Liver (tissue), 9 donors: ENCODE measurements around the gene CUBN. TPM values are rescaled to one million over a fixed set of nuclear protein-coding genes. Genes with fewer than 3 reads are reported as not detected.

Experiments used
- DNase-seq: peaks from one replicate; pipeline ENCODE4 v3.0.0-alpha.2; 2017; ENCODE audit warnings: low spot score
- H3K27ac ChIP-seq, 2 donors: one replicate each; pipeline ENCODE4 v1.7.0; 2013; ENCODE audit warnings: inconsistent platforms in 2 of 2, low read length in 2 of 2, control low read depth in 1 of 2, low read depth in 1 of 2, mild to moderate bottlenecking in 1 of 2
- H3K27me3 ChIP-seq, 4 donors: one replicate each; pipeline versions ENCODE4 v1.6.1 to v1.7.0; 2013; ENCODE audit warnings: low read length in 3 of 4, inconsistent platforms in 1 of 4, mild to moderate bottlenecking in 1 of 4, moderate library complexity in 1 of 4; ENCODE audit not compliant: control insufficient read depth in 4 of 4, insufficient read depth in 4 of 4
- H3K36me3 ChIP-seq, 4 donors: one replicate each; pipeline versions ENCODE4 v1.6.1 to v1.7.0; 2013; ENCODE audit warnings: low read length in 3 of 4, mild to moderate bottlenecking in 3 of 4, low read depth in 1 of 4, moderate library complexity in 1 of 4; ENCODE audit not compliant: control insufficient read depth in 4 of 4, insufficient read depth in 3 of 4
- H3K4me1 ChIP-seq, 4 donors: one replicate each; pipeline versions ENCODE4 v1.6.1 to v1.7.0; 2013; ENCODE audit warnings: low read length in 3 of 4, mild to moderate bottlenecking in 3 of 4, moderate library complexity in 1 of 4; ENCODE audit not compliant: control insufficient read depth in 4 of 4, insufficient read depth in 4 of 4
- H3K4me3 ChIP-seq, 3 donors: one replicate each; pipeline versions ENCODE4 v1.6.1 to v1.7.0; 2013; ENCODE audit warnings: low read length in 3 of 3, control low read depth in 1 of 3, low read depth in 1 of 3, mild to moderate bottlenecking in 1 of 3
- H3K9ac ChIP-seq, 2 donors: one replicate each; pipeline ENCODE4 v1.7.0; 2013; ENCODE audit warnings: low read length in 2 of 2, mild to moderate bottlenecking in 2 of 2, moderate library complexity in 2 of 2, control low read depth in 1 of 2, low read depth in 1 of 2
- H3K9me3 ChIP-seq, 4 donors: one replicate each; pipeline versions ENCODE4 v1.6.1 to v1.7.0; 2013; ENCODE audit warnings: low read length in 3 of 4; ENCODE audit not compliant: control insufficient read depth in 4 of 4
- EGR1 ChIP-seq, 2 donors: IDR thresholded peaks; 2 replicates each; pipeline ENCODE4 v1.6.1; 2016 to 2018; ENCODE audit warnings: antibody characterized with exemption in 2 of 2, low read depth in 2 of 2
- FOXA1 ChIP-seq: IDR thresholded peaks from 2 replicates; pipeline ENCODE4 v1.6.1; 2016; ENCODE audit warnings: antibody characterized with exemption
- FOXA2 ChIP-seq: IDR thresholded peaks from 2 replicates; pipeline ENCODE4 v1.6.1; 2016; ENCODE audit warnings: antibody characterized with exemption
- GABPA ChIP-seq, 2 donors: IDR thresholded peaks in 1 of 2; conservative IDR thresholded peaks in 1 of 2; 2 replicates each; pipeline ENCODE4 v1.6.1; 2016; ENCODE audit warnings: antibody characterized with exemption in 2 of 2, mild to moderate bottlenecking in 1 of 2, moderate library complexity in 1 of 2
- HNF4A ChIP-seq, 2 donors: conservative IDR thresholded peaks; 2 replicates each; pipeline ENCODE4 v1.6.1; 2016; ENCODE audit warnings: antibody characterized with exemption in 2 of 2, mild to moderate bottlenecking in 2 of 2
- HNF4G ChIP-seq: IDR thresholded peaks from 2 replicates; pipeline ENCODE4 v1.6.1; 2016; ENCODE audit warnings: antibody characterized with exemption
- JUND ChIP-seq, 2 donors: IDR thresholded peaks; 2 replicates each; pipeline ENCODE4 v1.6.1; 2016; ENCODE audit warnings: antibody characterized with exemption in 2 of 2
- NR2F2 ChIP-seq: IDR thresholded peaks from 2 replicates; pipeline ENCODE4 v1.6.1; 2016; ENCODE audit warnings: antibody characterized with exemption
- RAD21 ChIP-seq, 2 donors: IDR thresholded peaks; 2 replicates each; pipeline ENCODE4 v1.6.1; 2016; ENCODE audit warnings: antibody characterized with exemption in 2 of 2, mild to moderate bottlenecking in 2 of 2
- RXRA ChIP-seq, 2 donors: IDR thresholded peaks; 2 replicates each; pipeline ENCODE4 v1.6.1; 2017 to 2018; ENCODE audit warnings: antibody characterized with exemption in 2 of 2, mild to moderate bottlenecking in 1 of 2
- SP1 ChIP-seq: IDR thresholded peaks from 2 replicates; pipeline ENCODE4 v1.6.1; 2018; ENCODE audit warnings: antibody characterized with exemption, mild to moderate bottlenecking
- TAF1 ChIP-seq: conservative IDR thresholded peaks from 2 replicates; pipeline ENCODE4 v1.6.1; 2016; ENCODE audit warnings: antibody characterized with exemption, mild to moderate bottlenecking
- YY1 ChIP-seq: IDR thresholded peaks from 2 replicates; pipeline ENCODE4 v1.6.1; 2016; ENCODE audit warnings: antibody characterized with exemption, mild to moderate bottlenecking
- WGBS: extraction: QIAGEN DNeasy Blood & Tissue Kit; methylation state at CpG from one replicate; pipeline ENCODE4 v1.1.7; 2013; 5-methylcytosine and 5-hydroxymethylcytosine counted together
- polyA plus RNA-seq, 2 donors: library from polyadenylated mRNA; stranded (reverse) in 1 of 2; unstranded in 1 of 2; fragments of 200-250 nt in 1 of 2; fragments of >200 nt in 1 of 2; fragmentation: Nextera tagmentation in 1 of 2; extraction: Ambion mirVana in 1 of 2; gene quantifications; one replicate each; pipeline versions ENCODE4 v1.2.1 to v1.2.3, GENCODE V29; 2013 to 2015
- total RNA-seq, 2 donors: library from RNA; depleted of rRNA; stranded (reverse); fragments of >200 nt; gene quantifications; one replicate each; pipeline ENCODE4 v1.2.3, GENCODE V29; 2014
- TF ChIP-seq, protein P1 (sequence below): IDR thresholded peaks from 2 replicates; pipeline ENCODE4 v1.6.1; 2016; ENCODE audit warnings: antibody characterized with exemption, mild to moderate bottlenecking
- TF ChIP-seq, protein P2 (sequence below): IDR thresholded peaks from 2 replicates; pipeline ENCODE4 v1.6.1; 2016; ENCODE audit warnings: antibody characterized with exemption
- TF ChIP-seq, protein P3 (sequence below): IDR thresholded peaks from 2 replicates; pipeline ENCODE4 v1.6.1; 2016; ENCODE audit warnings: antibody characterized with exemption
- TF ChIP-seq, protein P4 (sequence below): IDR thresholded peaks from 2 replicates; pipeline ENCODE4 v1.6.1; 2016; ENCODE audit warnings: antibody characterized with exemption
- TF ChIP-seq, protein P5 (sequence below): fragments of 150-350 bp; IDR thresholded peaks from 2 replicates; pipeline ENCODE4 v1.5.1; 2017; ENCODE audit warnings: improper control_type of control experiment, low read depth, low read length; ENCODE audit not compliant: missing input control
- donor health status: healthy.
- donor health status: healthy.
- donor health status: healthy.
- donor health status: healthy.
- donor health status: healthy.

The CUBN gene
- total and polyA plus RNA-seq, 4 donors: 0.01 to 0.67 (median 0.30) TPM

DNA sequence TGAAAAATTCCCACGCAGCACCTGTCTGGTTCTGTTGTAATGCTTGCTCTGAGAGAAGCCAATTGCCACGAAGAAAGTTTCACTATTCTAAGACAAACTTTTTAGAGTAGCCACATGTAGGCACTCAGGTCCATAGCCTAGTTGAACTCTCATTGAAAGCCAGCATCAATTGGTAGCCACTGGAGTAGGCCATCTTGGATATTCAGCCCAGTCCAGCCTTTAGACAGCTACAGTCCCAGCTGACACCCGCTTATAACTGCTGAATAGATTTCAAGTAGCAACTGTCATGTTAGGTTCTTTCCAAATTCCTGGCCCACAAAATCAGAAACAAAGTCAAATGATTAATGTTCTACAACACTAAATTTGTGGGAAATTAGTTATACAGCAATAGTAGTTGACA lies 31.6 kb downstream of the CUBN start:
- WGBS: 94% methylated on average over 3 of the region's 3 CpGs

DNA sequence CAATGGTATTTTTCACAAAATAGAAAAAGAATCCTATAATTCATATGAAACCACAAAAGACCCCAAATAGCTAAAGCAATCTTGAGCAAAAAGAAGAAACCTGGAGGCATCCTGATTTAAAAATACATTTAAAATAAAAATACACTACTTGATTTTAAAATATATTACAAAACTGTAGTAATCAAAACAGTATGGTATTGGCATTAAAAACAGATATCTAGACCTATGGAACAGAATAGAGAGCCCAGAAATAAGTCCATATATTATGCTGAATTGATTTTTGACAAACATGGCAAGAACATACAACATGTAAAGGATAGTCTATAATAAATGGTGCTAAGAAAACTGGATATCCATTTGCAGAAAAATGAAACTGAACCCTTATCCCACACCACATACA lies 34.8 kb downstream of the CUBN start:
- no peak overlapping the region for H3K27ac ChIP-seq
- no peaks in the 10 kb centered on the region for H3K36me3 ChIP-seq
- H3K4me3 ChIP-seq: no peak overlapping the region
- H3K4me1 ChIP-seq: no peaks in the 10 kb centered on the region
- no peak overlapping the region for H3K9ac ChIP-seq
- H3K9me3 ChIP-seq: no peaks in the 10 kb centered on the region
- no peak for TF ChIP-seq NR2F2
- TF ChIP-seq, protein P1, sequence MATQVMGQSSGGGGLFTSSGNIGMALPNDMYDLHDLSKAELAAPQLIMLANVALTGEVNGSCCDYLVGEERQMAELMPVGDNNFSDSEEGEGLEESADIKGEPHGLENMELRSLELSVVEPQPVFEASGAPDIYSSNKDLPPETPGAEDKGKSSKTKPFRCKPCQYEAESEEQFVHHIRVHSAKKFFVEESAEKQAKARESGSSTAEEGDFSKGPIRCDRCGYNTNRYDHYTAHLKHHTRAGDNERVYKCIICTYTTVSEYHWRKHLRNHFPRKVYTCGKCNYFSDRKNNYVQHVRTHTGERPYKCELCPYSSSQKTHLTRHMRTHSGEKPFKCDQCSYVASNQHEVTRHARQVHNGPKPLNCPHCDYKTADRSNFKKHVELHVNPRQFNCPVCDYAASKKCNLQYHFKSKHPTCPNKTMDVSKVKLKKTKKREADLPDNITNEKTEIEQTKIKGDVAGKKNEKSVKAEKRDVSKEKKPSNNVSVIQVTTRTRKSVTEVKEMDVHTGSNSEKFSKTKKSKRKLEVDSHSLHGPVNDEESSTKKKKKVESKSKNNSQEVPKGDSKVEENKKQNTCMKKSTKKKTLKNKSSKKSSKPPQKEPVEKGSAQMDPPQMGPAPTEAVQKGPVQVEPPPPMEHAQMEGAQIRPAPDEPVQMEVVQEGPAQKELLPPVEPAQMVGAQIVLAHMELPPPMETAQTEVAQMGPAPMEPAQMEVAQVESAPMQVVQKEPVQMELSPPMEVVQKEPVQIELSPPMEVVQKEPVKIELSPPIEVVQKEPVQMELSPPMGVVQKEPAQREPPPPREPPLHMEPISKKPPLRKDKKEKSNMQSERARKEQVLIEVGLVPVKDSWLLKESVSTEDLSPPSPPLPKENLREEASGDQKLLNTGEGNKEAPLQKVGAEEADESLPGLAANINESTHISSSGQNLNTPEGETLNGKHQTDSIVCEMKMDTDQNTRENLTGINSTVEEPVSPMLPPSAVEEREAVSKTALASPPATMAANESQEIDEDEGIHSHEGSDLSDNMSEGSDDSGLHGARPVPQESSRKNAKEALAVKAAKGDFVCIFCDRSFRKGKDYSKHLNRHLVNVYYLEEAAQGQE: no peak
- TF ChIP-seq, protein P2, sequence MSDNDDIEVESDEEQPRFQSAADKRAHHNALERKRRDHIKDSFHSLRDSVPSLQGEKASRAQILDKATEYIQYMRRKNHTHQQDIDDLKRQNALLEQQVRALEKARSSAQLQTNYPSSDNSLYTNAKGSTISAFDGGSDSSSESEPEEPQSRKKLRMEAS: no peak
- H3K27me3 ChIP-seq: no peaks in the 10 kb centered on the region
- DNase-seq: no peak

More for the DNA sequence above, 31.6 kb downstream of the CUBN start:
- H3K36me3 ChIP-seq: no peaks in the 10 kb centered on the region
- H3K9me3 ChIP-seq: no peaks in the 10 kb centered on the region
- no peak overlapping the region for H3K9ac ChIP-seq
- H3K27ac ChIP-seq: no peak overlapping the region
- H3K27me3 ChIP-seq: no peaks in the 10 kb centered on the region
- peaks cover 0 to 4% (median 4%) of the 10 kb centered on the region in 4 donors for H3K4me1 ChIP-seq
- no peak for TF ChIP-seq FOXA2
- no peak for TF ChIP-seq TAF1
- TF ChIP-seq, protein P3, sequence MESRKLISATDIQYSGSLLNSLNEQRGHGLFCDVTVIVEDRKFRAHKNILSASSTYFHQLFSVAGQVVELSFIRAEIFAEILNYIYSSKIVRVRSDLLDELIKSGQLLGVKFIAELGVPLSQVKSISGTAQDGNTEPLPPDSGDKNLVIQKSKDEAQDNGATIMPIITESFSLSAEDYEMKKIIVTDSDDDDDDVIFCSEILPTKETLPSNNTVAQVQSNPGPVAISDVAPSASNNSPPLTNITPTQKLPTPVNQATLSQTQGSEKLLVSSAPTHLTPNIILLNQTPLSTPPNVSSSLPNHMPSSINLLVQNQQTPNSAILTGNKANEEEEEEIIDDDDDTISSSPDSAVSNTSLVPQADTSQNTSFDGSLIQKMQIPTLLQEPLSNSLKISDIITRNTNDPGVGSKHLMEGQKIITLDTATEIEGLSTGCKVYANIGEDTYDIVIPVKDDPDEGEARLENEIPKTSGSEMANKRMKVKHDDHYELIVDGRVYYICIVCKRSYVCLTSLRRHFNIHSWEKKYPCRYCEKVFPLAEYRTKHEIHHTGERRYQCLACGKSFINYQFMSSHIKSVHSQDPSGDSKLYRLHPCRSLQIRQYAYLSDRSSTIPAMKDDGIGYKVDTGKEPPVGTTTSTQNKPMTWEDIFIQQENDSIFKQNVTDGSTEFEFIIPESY: no peak
- TF ChIP-seq JUND (IDR thresholded peaks at IDR 0.05): no peak
- TF ChIP-seq, protein P2: no peak
- no peak for TF ChIP-seq HNF4A (conservative IDR thresholded peaks at IDR 0.05)
- no peak for TF ChIP-seq YY1
- no peak for TF ChIP-seq RXRA (IDR thresholded peaks at IDR 0.05)
- TF ChIP-seq RAD21 (IDR thresholded peaks at IDR 0.05): no peak
- TF ChIP-seq SP1: no peak
- no peak for TF ChIP-seq EGR1 (IDR thresholded peaks at IDR 0.05; ENCODE audit: low read depth in 2 of 2)
- TF ChIP-seq FOXA1: no peak
- TF ChIP-seq, protein P4, sequence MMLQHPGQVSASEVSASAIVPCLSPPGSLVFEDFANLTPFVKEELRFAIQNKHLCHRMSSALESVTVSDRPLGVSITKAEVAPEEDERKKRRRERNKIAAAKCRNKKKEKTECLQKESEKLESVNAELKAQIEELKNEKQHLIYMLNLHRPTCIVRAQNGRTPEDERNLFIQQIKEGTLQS: no peak
- no peak for TF ChIP-seq HNF4G
- TF ChIP-seq, protein P5, sequence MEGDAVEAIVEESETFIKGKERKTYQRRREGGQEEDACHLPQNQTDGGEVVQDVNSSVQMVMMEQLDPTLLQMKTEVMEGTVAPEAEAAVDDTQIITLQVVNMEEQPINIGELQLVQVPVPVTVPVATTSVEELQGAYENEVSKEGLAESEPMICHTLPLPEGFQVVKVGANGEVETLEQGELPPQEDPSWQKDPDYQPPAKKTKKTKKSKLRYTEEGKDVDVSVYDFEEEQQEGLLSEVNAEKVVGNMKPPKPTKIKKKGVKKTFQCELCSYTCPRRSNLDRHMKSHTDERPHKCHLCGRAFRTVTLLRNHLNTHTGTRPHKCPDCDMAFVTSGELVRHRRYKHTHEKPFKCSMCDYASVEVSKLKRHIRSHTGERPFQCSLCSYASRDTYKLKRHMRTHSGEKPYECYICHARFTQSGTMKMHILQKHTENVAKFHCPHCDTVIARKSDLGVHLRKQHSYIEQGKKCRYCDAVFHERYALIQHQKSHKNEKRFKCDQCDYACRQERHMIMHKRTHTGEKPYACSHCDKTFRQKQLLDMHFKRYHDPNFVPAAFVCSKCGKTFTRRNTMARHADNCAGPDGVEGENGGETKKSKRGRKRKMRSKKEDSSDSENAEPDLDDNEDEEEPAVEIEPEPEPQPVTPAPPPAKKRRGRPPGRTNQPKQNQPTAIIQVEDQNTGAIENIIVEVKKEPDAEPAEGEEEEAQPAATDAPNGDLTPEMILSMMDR: no peak
- TF ChIP-seq GABPA (IDR thresholded peaks at IDR 0.05 in 1 of 2, conservative IDR thresholded peaks at IDR 0.05 in 1 of 2): no peak
- TF ChIP-seq, protein P1: no peak
- no peak for TF ChIP-seq NR2F2
- H3K4me3 ChIP-seq: no peak overlapping the region
- no peak for DNase-seq
